Lower leg skin (tissue), 3 donors: ENCODE results near the gene ADGRG3.

Source experiments
- CTCF ChIP-seq, 3 donors: fragments of 450-650 bp; IDR thresholded peaks; one replicate each; pipeline ENCODE4 v1.5.1; 2016; ENCODE audit warnings: antibody characterized with exemption in 3 of 3, mild to moderate bottlenecking in 3 of 3, moderate library complexity in 2 of 3
- POLR2A ChIP-seq, 2 donors: fragments of 450-650 bp; IDR thresholded peaks; one replicate each; pipeline ENCODE4 v1.6.1; 2016 to 2017; ENCODE audit warnings: antibody characterized with exemption in 2 of 2, mild to moderate bottlenecking in 1 of 2, moderate library complexity in 1 of 2

GRCh38 chr16:57726433-57726947 is 58.4 kb downstream of the ADGRG3 start:
- TF ChIP-seq CTCF (IDR thresholded peaks at IDR 0.05) = no peak
- no peak for TF ChIP-seq POLR2A (IDR thresholded peaks at IDR 0.05)
